Mesendoderm (in vitro differentiated cells): Measurements from ENCODE around the gene ZNF182.
"Not testable (repeated sequence)": the region's sequence is repeated elsewhere in the genome, so short reads cannot be mapped to it uniquely, and the experiment has no call there.

Source experiments
- DNase-seq: peaks from one replicate; pipeline ENCODE4 v3.0.0; 2013
- H2AK5ac ChIP-seq: 2 replicates; pipeline ENCODE4 v1.6.1; 2013; ENCODE audit warnings: low read length, inconsistent platforms
- H2BK120ac ChIP-seq: 2 replicates; pipeline ENCODE4 v1.6.1; 2013; ENCODE audit warnings: low read depth, mild to moderate bottlenecking, low read length, moderate library complexity, mixed read lengths
- H2BK15ac ChIP-seq: replicated peaks from 2 replicates; pipeline ENCODE4 v1.6.1; 2013; ENCODE audit warnings: low read depth, mild to moderate bottlenecking, moderate library complexity
- H2BK5ac ChIP-seq: 2 replicates; pipeline ENCODE4 v1.6.1; 2013; ENCODE audit warnings: low read length, inconsistent platforms
- H3K18ac ChIP-seq: 2 replicates; pipeline ENCODE4 v1.6.1; 2013; ENCODE audit warnings: mild to moderate bottlenecking, low read length, mixed read lengths
- H3K23ac ChIP-seq: one replicate; pipeline ENCODE4 v1.6.1; 2013; ENCODE audit warnings: low read length
- H3K27ac ChIP-seq: 2 replicates; pipeline ENCODE4 v1.5.1; 2013; ENCODE audit warnings: low read depth, mild to moderate bottlenecking, inconsistent platforms, low read length, moderate library complexity
- H3K27me3 ChIP-seq: 2 replicates; pipeline ENCODE4 v1.6.1; 2013; ENCODE audit warnings: low read length, control low read depth, mild to moderate bottlenecking, inconsistent platforms; ENCODE audit not compliant: insufficient read depth, poor library complexity
- H3K36me3 ChIP-seq: 2 replicates; pipeline ENCODE4 v1.6.1; 2013; ENCODE audit warnings: low read length, inconsistent platforms; ENCODE audit not compliant: control insufficient read depth, insufficient read depth
- H3K4ac ChIP-seq: one replicate; pipeline ENCODE4 v1.6.1; 2013; ENCODE audit warnings: low read depth, mild to moderate bottlenecking, low read length, moderate library complexity
- H3K4me1 ChIP-seq: 2 replicates; pipeline ENCODE4 v1.6.1; 2013; ENCODE audit warnings: low read depth, low read length, inconsistent platforms; ENCODE audit not compliant: control insufficient read depth
- H3K4me2 ChIP-seq: 2 replicates; pipeline ENCODE4 v1.6.1; 2013; ENCODE audit warnings: low read length
- H3K4me3 ChIP-seq: 2 replicates; pipeline ENCODE4 v1.5.1; 2013; ENCODE audit warnings: mild to moderate bottlenecking, low read length
- H3K56ac ChIP-seq: one replicate; pipeline ENCODE4 v1.6.1; 2013; ENCODE audit warnings: low read length
- H3K79me1 ChIP-seq: 2 replicates; pipeline ENCODE4 v1.6.1; 2013; ENCODE audit warnings: low read length, inconsistent platforms
- H3K79me2 ChIP-seq: 2 replicates; pipeline ENCODE4 v1.6.1; 2013; ENCODE audit warnings: mild to moderate bottlenecking, low read length; ENCODE audit not compliant: control insufficient read depth, insufficient read depth
- H3K9ac ChIP-seq: 2 replicates; pipeline ENCODE4 v1.6.1; 2013; ENCODE audit warnings: low read length, inconsistent platforms
- H4K5ac ChIP-seq: one replicate; pipeline ENCODE4 v1.6.1; 2013; ENCODE audit warnings: low read length
- H4K8ac ChIP-seq: one replicate; pipeline ENCODE4 v1.6.1; 2013; ENCODE audit warnings: low read depth, mild to moderate bottlenecking, control low read depth, low read length, moderate library complexity
- WGBS: extraction: QIAGEN DNeasy Blood & Tissue Kit; methylation state at CpG from one replicate; pipeline ENCODE4 v1.1.7; 2013; ENCODE audit warnings: low lambda C conversion rate, missing lambda C conversion rate; ENCODE audit not compliant: insufficient coverage; ENCODE audit errors: extremely low coverage; 5-methylcytosine and 5-hydroxymethylcytosine counted together

The ZNF182 gene

GRCh38 chrX:48022100-48022499 lies 18.3 kb upstream of the ZNF182 start:
- Histone ChIP-seq H3K18ac (no peak overlapping the region), H3K36me3 (no peaks in the 10 kb centered on the region), H3K4me2 (no peak overlapping the region), H2BK15ac (no peak overlapping the region), H3K27me3 (no peaks in the 10 kb centered on the region), H3K23ac (no peak overlapping the region), H3K79me1 (no peaks in the 10 kb centered on the region), H3K27ac (no peak overlapping the region), H3K4ac (no peak overlapping the region), H2BK120ac (no peak overlapping the region), H2AK5ac (no peak overlapping the region), H2BK5ac (no peak overlapping the region), H4K5ac (no peak overlapping the region), H3K4me3 (no peak overlapping the region), H3K56ac (no peak overlapping the region), H3K9ac (no peak overlapping the region), H3K4me1 (no peaks in the 10 kb centered on the region), H3K79me2 (no peaks in the 10 kb centered on the region), H4K8ac (no peak overlapping the region)
- WGBS, result no CpG with 5 or more reads among the region's 3 CpGs
- no peak for DNase-seq

- Histone ChIP-seq H4K5ac (no peak overlapping the region), H2AK5ac (no peak overlapping the region), H3K56ac (peak overlapping the region; percentile 98), H3K23ac (no peak overlapping the region), H3K9ac (peak overlapping the region; percentile 82), H3K4ac (no peak overlapping the region), H2BK15ac (no peak overlapping the region), H3K4me3 (peak overlapping the region; percentile 70), H2BK5ac (peak overlapping the region; percentile 91), H3K36me3 (no peaks in the 10 kb centered on the region), H3K79me1 (no peaks in the 10 kb centered on the region), H2BK120ac (peak overlapping the region; percentile 61), H3K18ac (peak overlapping the region; percentile 97), H4K8ac (peak overlapping the region; percentile 65), H3K27ac (peak overlapping the region; percentile 57), H3K4me1 (no peaks in the 10 kb centered on the region), H3K4me2 (peak overlapping the region; percentile 54), H3K27me3 (no peaks in the 10 kb centered on the region), H3K79me2 (no peaks in the 10 kb centered on the region)
- WGBS, result no CpG with 5 or more reads among the region's 30 CpGs
- peak; percentile 89 for DNase-seq
Observed at GRCh38 chrX:48021026-48021900, 17.5 kb upstream of the ZNF182 start.

GRCh38 chrX:48020472-48020871 lies 16.7 kb upstream of the ZNF182 start:
- H3K56ac ChIP-seq, H2BK120ac ChIP-seq, H3K18ac ChIP-seq, H3K27me3 ChIP-seq, H3K4me2 ChIP-seq, H3K9ac ChIP-seq, H4K8ac ChIP-seq, H3K4me3 ChIP-seq, H4K5ac ChIP-seq, H3K79me1 ChIP-seq, H2BK15ac ChIP-seq, H3K4me1 ChIP-seq, DNase-seq, H3K27ac ChIP-seq, H3K4ac ChIP-seq, H2AK5ac ChIP-seq, H2BK5ac ChIP-seq, H3K79me2 ChIP-seq, H3K23ac ChIP-seq, H3K36me3 ChIP-seq: not testable (repeated sequence)
- WGBS, result no CpG with 5 or more reads among the region's 11 CpGs

GRCh38 chrX:48019892-48020291 lies 16.1 kb upstream of the ZNF182 start:
- H3K4me1 ChIP-seq, H3K27me3 ChIP-seq, H3K27ac ChIP-seq, H3K4ac ChIP-seq, H3K9ac ChIP-seq, H4K5ac ChIP-seq, H4K8ac ChIP-seq, H3K18ac ChIP-seq, H2AK5ac ChIP-seq, H3K36me3 ChIP-seq, H3K4me2 ChIP-seq, H3K23ac ChIP-seq, DNase-seq, H3K4me3 ChIP-seq, H3K79me2 ChIP-seq, H3K56ac ChIP-seq, H2BK5ac ChIP-seq, H2BK120ac ChIP-seq, H3K79me1 ChIP-seq, H2BK15ac ChIP-seq: not testable (repeated sequence)
- WGBS, result no CpG with 5 or more reads among the region's 1 CpG

- H2AK5ac ChIP-seq, H4K5ac ChIP-seq, H4K8ac ChIP-seq, H3K27ac ChIP-seq, H3K4me3 ChIP-seq, H3K4ac ChIP-seq, H3K36me3 ChIP-seq, H2BK15ac ChIP-seq, DNase-seq, H3K27me3 ChIP-seq, H3K18ac ChIP-seq, H3K4me2 ChIP-seq, H3K79me1 ChIP-seq, H2BK120ac ChIP-seq, H3K9ac ChIP-seq, H3K4me1 ChIP-seq, H3K56ac ChIP-seq, H3K23ac ChIP-seq, H3K79me2 ChIP-seq, H2BK5ac ChIP-seq: not testable (repeated sequence)
- WGBS, result no CpG with 5 or more reads among the region's 46 CpGs
Observed at GRCh38 chrX:48016583-48017310, 13.0 kb upstream of the ZNF182 start.
